GM13977 (cell line): Measurements from ENCODE around the gene SH3PXD2A.

Source experiments
- DNase-seq: peaks from one replicate; pipeline ENCODE4 v3.0.0; 2012; ENCODE audit warnings: low spot score
- in situ Hi-C: fragments of 300-500 bp; cut with MboI; formaldehyde crosslinking; loops from one replicate; pipeline ENCODE4 v1.12.0; 2022; ENCODE audit warnings: low sequenced_read_pairs, low pct_unique_long_range_greater_than_20kb, mixed read lengths, inconsistent platforms; ENCODE audit not compliant: unreplicated experiment
- TF ChIP-seq, protein P1 (sequence below): IDR thresholded peaks from 2 replicates; pipeline ENCODE4 v1.5.1; 2012; ENCODE audit warnings: mild to moderate bottlenecking, control low read depth; ENCODE audit not compliant: insufficient read depth; ENCODE audit errors: extremely low read depth, missing control alignments

The SH3PXD2A gene

GRCh38 chr10:103770139-103770538 lies 85.2 kb downstream of the SH3PXD2A start:
- no peak for DNase-seq
- TF ChIP-seq, protein P1, sequence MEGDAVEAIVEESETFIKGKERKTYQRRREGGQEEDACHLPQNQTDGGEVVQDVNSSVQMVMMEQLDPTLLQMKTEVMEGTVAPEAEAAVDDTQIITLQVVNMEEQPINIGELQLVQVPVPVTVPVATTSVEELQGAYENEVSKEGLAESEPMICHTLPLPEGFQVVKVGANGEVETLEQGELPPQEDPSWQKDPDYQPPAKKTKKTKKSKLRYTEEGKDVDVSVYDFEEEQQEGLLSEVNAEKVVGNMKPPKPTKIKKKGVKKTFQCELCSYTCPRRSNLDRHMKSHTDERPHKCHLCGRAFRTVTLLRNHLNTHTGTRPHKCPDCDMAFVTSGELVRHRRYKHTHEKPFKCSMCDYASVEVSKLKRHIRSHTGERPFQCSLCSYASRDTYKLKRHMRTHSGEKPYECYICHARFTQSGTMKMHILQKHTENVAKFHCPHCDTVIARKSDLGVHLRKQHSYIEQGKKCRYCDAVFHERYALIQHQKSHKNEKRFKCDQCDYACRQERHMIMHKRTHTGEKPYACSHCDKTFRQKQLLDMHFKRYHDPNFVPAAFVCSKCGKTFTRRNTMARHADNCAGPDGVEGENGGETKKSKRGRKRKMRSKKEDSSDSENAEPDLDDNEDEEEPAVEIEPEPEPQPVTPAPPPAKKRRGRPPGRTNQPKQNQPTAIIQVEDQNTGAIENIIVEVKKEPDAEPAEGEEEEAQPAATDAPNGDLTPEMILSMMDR: no peak
- in situ Hi-C loops: no loop called here

- in situ Hi-C loops: no loop called here
- DNase-seq: no peak
- TF ChIP-seq, protein P1: no peak
Observed at GRCh38 chr10:103769176-103769575, 86.2 kb downstream of the SH3PXD2A start.

DNA sequence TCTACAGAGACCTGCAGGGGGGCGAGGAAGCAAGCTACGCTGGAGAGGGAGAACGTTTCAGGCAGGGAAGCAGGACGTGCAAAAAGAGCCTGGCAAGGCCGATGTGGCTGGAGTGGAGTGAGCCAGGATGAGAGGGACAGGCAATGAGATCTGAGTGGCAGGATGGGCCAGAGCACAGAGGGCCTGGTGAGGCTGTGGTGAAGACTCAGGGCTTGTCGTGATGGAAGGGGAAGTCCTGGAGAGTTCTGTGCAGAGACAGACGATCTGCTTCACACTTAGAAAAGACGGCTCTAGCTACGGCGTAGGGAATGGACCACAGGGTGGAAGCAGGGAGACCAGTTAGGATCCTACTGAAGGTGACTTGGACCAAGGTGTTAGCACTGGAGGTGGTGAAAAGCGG lies 87.0 kb downstream of the SH3PXD2A start:
- DNase-seq: no peak
- in situ Hi-C loops: no loop called here
- TF ChIP-seq, protein P1: no peak

DNA sequence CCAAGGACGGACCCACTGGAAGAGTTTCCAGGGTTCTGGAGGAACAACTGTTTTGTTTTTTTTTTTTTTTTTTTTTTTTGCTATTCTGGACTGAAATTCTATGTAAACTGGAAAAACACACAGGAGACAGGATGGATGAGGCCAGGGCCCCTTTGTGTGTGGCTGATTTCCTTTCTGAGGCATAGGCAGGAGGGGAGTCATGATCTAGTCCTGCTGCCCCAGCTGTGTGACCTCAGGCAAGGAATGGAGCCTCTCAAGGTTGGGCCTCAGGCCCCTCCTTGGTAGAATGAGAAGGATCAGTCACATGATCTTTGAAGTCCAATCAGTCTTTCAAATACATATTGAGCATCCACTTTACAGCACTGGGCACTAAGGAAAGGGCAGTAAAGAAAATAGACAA lies 87.6 kb downstream of the SH3PXD2A start:
- TF ChIP-seq, protein P1: no peak
- no peak for DNase-seq
- in situ Hi-C loops: no loop called here

GRCh38 chr10:103766751-103767505 lies 88.4 kb downstream of the SH3PXD2A start:
- TF ChIP-seq, protein P1: no peak
- in situ Hi-C loops: no loop called here

GRCh38 chr10:103765981-103766380 lies 89.4 kb downstream of the SH3PXD2A start:
- in situ Hi-C loops: no loop called here
- TF ChIP-seq, protein P1: no peak
- DNase-seq: no peak

More at GRCh38 chr10:103766751-103767505, 88.4 kb downstream of the SH3PXD2A start:
- DNase-seq: no peak
